Measurements from ENCODE around the gene CDC42BPA.

The CDC42BPA gene

DNA sequence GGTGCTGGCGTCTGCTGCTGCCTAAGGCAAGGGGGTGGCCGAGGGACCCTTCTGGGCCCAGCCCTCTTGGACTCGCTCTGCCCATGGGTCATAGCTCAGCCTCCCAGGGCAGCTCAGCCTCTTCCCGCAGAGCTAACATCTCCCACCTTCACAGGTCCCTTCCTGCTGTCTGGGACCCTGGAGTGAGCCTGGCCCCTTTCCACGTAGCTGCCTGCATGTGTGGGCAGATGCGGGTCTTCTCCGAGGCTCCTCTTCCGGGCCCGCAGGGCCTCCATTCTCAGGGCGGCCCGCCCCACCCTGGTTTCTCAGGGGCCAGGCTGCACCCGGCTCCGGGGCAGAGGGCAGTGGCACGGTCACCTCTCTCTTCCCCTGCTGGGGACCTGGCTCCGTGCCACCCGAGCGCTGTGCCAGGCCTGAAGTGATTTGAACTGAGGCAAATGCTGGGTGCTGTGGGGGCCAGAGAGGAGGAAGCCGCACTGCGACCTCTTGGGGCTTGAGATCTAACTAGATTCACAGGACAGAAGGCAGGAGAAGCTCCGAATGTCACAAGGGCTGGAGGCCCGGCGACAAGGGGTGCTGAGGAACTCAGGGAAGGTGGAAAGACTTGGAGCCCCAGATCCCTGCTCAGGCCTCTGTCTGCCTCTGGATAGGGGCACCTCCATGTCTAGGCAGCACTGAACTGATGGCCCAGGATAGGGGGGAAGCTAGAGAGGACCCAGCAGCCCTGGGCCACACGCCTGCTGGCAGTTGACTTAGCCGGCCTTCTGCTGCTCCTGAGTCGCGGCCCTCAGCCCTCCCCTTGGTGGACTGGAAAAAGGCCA lies 337.5 kb downstream of the CDC42BPA start:
- DNase-seq (ENCODE audit: low spot score): no peak

DNA sequence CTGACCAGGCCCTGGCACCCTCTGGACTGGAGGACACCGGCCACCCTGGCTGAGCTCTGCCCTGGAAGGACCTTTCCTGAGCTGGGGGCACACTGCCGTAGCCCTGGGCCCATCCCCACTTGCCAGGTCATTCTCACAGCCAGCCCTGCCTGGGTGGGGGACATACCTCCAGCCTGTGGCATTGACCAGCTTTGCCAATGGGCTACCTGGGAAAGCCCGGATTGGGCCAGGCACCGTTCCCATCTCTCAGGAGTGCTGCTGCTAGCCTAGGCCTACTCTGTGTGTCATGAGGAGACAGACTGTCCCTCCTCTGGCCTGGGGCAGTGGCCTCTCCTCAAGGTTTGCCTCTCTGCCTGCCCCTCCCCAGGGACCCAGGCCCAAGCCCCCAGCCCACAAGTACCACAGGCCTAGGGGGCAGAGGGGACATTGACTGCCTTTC lies 338.2 kb downstream of the CDC42BPA start:
- no peak for DNase-seq (ENCODE audit: low spot score)

DNA sequence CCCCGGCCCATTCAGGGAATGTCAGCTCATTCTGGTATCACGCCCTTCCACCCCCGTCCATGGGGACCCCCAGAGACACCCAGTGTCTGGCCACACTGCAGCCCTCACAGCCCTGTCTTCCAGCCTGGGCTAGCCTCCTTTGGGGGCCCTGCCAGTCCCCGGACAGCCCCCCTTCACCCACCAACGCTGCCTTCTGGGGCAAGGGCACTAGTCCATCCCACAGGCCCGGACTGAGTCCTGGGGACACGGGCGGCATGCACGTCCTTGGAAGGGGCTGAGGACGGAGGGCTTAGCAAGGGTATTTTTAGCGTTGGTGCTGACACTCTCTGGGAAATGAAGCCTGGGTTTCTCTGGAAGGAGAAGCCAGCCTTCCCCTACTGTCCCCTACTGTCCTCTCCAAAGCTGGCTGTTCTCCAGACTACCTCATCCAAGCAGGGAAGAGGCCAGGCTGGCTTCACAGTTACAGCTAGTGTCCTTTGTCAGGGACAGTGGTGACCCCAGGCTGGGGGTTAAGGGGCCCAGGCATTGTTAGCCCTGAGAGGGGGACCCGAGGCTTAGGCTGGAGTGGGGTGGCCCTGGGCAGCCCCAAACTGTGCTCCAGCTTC lies 338.7 kb downstream of the CDC42BPA start:
- no peak for DNase-seq (ENCODE audit: low spot score)

DNA sequence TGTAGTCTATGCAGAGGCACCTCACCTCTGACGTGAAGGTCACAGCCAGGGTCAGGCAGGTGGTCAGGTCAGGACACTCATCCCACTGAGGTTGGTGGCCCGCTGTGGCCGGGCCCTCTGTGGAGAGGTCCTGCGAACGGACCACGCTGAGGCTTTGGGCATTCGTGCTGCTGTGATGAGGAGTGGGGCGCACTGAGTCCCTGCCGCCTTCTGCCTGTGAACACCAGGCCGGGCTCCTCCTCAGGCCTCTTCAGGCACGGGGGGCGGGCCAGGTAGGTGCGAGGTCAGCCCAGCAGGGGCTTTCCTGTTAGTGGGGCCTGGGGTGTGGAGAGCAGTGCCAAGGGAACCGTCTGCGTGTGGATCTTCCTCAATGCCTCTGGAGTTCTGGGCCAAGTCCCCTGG lies 339.2 kb downstream of the CDC42BPA start:
- DNase-seq (ENCODE audit: low spot score): no peak

DNA sequence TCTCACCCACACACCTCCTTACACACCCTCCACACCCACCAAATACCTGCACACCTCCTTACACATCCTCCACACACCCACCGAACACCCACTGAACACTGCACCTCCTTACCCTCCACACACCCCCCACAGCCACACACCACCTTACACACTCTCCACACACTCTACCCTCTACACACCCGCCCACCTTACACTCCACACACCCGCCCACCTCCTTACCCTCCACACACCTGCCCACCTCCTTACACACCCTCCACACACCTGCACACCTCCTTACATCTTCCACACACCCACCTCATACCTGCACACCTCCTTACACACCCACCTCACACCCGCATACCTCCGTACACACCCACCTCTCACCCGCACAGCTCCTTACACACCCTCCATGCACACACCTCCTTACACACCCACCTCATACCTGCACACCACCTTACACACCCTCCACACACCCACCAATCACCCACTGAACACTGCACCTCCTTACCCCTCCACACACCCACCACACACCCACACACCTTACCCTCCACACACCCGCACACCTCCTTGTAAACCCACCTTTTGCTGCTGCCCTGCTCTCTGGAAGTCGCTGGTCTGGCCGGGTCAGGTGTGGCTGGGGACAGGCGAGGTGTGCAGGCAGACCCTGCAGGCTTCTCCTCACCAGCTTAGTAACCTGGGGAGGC lies 339.7 kb downstream of the CDC42BPA start:
- DNase-seq (ENCODE audit: low spot score): no peak

DNA sequence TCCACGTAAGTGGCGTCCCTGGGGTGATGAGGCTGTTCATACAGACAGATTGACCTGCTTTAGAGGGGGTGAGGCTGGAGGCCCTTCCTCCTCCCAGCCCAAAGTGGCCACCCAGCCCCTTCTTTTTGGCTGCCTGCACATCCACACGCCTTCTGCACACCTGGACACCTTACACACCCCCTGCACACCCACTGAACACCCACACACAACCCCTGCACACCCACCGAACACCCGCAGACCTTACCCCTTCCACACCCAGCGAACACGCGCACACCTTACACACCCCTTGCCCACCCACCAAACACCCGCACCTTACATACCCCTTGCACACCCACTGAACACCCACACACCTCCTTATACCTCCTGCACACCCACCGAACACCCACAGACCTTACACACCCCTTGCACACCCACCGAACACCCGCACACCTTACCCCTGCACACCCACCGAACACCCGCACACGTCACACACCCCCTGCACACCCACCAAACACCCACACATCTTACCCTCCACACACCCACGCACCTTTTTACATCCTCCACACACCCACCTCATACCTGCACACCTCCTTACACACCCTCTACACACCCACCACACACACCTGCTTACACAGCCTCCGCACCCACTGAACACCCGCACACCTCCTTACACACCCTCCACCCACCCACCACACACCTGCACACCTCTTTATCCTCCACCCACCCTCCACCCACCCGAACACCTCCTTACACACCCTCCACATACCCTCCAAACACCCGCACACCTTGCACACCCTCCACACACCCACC lies 340.5 kb downstream of the CDC42BPA start:
- no peak for DNase-seq (ENCODE audit: low spot score)

DNA sequence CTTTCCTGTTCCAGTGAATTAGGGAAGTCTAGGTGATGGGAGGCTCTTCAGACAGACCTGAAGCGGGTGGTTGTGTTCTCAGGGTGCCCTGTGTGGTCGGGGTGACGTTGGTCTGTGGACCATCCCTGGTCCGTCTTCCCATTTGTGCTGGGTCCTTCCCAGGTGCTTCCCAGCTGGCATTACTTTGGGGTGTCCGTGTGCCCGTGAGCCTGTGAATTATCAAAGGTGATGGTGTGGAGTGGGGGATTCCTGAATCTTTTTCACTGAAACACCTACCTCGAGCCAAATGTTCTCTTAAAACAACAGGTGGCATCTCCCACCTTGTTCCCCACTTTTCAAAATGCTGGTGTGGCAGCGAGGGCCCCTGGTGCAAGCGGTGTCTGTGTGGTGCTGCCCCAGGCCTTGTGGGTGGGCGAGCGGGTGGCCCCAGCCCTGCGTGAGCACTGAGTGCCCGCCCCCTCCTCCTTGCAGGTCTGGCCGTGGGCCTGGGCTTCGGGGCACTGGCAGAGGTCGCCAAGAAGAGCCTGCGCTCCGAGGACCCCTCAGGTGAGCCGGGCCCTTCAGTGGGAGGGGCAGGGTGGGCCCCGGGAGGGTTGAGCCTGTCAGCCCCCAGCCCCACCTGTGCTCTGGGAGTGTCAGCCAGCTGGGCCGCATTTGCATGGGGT lies 341.2 kb downstream of the CDC42BPA start:
- DNase-seq (ENCODE audit: low spot score): no peak

DNA sequence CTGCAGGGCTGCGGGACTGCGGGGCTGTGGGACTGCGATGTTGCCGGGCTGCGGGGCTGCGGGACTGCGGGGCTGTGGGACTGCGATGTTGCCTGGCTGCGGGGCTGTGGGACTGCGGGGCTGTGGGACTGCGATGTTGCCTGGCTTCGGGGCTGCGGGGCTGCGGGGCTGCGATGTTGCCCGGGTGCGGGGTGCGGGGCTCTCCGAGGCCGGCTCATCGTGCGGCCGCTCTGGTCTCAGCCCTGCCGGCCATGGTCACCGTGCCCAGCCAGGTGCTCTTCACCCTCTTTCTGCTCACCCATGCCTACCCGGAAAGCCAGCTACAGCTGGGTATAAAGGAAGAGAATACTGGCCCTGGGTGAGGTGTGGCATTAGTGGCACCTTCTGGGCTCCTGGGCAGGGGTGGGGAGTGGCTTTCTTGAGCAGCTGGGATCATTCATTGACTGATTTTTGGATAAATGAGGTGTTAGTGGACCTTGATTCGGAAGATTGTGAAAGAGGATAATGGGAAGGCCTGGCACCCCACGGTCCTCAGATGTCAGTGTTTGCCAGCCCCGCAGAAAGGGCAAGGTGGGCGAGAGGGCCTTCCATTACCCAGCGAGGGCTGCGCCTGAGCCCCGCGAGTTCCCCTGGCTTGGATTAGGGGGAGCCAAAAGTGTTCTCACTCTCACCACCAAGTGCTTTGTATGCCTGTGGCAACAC lies 341.9 kb downstream of the CDC42BPA start:
- DNase-seq (ENCODE audit: low spot score): no peak

DNA sequence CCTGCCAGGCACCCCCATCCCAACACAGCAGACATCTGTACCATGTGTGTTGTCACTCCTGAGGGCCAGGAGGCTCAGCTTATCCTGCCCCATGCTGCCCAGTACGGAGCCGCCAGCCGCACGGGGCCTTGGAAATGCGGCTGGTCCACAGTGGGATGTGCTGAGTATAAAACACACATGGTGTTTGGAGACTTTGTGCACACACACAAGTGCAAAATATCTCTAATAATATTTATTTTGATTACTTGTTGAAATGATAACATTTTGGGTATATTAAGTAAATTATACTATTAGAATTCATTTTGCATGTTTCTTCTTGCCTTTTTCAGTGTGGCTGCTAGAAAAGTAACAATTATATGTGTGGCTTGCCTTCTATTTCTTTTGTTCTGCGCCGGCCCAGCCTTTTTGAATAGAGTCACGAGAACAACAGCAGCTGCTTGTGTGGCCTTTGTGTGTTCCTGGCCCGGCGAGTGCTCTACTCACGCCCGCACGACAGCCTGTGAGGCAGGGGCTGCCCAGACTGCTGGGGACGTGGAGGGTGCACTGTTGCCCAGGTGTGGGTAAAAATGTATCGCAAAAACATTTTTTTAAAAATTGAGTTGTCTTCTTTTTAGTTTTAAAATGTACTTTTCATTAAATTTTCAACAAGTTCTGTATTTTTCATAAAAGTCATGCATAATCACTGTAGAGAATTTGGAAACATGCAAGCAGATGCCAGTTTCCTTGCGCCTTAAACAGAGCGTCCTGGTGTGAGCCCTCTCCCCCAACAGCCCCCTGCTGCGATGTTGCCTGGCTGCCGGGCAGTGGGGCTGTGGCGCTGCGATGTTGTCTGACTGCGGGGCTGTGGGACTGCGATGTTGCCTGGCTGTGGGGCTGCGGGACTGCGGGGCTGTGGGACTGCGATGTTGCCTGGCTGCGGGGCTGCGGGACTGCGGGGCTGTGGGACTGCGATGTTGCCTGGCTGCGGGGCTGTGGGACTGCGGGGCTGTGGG lies 342.7 kb downstream of the CDC42BPA start:
- DNase-seq (ENCODE audit: low spot score): no peak

DNA sequence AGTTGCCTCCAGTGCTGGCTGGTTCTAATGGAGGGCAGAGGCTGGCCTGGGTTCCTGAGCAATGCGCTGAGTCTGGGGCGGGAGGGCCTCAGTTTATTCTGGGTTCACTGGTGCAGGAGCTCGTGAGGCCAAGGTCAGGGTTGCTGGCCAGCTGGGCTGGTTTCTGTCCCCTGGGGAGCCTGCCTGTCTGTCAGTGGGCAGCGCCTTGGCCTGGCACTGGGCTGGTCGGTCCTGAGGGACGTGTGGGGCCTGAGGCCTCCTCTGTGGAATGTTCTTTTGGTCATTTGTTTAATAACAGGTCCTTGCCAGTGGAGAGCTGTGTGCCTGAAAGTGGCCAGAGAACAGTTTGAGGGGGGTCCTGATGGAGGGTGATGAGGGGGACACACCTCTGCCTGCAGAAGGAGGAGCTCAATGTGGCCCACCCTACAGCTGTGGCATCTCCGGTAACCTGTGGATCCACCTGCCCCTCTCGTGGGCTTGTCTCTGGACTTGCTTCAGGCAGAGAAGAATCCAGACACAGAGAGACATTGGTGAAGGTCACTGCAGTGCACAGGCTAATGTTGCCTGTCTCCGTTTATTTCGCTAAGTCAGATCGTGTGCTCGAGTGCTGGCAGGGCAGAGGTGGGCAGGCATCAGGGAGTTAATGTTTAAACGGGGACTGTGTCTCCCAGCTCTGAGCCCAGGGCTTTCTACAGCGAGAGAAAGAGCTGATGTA lies 343.6 kb downstream of the CDC42BPA start:
- no peak for DNase-seq (ENCODE audit: low spot score)

DNA sequence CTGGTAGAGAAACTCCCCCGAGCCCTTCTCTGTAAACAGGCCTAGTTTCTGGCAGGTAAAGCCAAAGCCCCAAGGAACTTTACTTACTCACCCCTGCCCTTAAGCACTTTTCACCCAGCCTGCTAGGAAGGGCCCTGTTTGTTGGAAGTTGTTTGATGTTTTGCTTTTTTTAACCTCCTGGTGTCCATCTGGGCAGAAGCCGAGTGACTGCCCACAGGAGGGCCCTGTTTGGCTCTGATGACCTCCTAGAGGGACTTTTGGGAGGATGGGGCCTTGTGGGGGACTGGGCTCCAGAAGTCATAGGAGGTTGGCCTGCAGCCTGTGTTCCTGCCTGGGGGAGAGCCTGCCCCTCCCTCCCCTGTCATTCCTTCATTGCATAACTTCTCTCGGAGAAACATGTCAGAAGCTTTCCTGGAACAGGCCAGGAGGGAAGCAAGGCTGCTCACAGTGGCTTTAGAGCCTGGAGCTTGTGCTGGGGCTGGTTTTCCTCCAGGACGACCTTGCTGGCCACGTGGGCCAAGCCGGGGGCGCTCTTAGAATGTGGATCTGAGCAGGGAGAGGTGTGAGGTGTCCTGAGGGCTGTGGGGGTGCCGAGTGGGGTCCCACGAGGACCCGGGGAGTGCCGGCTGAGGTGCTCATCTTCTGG lies 344.3 kb downstream of the CDC42BPA start:
- no peak for DNase-seq (ENCODE audit: low spot score)

DNA sequence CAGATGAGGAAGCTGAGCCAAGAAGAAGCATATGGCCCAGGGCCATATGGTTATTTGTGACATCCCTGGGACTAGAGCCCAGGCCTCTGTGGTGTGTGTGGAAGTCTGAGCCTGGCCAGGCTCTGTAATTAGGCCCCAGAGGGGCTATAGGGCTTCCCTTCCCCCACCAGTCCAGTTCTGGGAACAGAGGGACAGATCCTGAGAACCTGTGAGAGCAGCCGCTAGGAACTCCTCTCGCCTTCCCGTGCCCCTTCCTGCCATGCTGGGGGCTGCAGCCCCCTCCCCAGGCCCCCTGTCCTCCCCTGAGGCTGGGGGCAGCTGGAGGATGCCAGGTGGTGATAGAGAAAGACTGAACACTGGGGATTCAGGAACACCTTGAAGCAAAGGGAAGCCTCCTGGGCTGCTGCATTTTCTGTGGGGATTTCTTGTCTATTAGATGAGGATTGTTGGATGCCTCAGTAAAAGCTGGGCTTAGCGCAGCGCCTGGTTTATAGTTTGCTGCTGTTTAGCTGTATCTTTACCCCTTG lies 344.9 kb downstream of the CDC42BPA start:
- DNase-seq (ENCODE audit: low spot score): no peak

DNA sequence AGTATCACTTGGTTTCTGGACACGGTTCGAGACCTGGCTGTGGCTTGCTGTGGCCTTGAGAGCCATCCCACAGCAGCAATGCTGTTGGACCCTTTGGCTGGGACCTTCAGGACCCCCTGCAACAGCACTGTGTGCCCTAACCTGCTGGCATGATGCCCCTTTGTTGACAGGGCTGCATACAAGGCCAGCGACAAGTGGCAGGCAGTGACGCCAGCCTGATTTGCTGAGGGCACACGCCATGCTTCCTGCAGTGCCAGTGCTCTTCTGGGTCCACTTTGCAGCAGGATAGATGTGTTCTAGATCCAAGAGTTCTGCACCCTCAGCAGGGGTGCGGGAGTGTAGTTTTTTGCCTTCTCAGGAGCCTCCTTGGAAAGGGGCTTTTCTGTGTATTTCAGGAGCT lies 345.4 kb downstream of the CDC42BPA start:
- no peak for DNase-seq (ENCODE audit: low spot score)

DNA sequence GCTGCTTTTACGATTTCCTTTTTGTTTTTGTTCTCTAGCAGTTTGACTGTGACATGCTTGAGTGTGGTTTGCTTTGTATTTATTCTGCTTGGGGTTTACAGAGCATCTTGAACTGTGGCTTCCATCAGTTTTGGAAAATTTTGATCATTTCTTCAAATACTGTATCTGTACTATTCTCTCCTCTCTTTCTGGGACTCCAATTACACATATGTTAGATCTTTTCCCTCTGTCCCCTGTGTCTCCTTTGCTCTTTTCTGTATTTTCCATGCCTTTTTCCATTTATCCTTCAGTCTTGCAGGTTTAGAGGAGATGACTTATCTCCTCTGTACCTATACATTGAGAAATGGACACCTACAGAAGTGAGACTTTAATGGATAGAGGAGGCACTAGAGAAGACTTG lies 346.5 kb downstream of the CDC42BPA start:
- DNase-seq (ENCODE audit: low spot score): no peak

DNA sequence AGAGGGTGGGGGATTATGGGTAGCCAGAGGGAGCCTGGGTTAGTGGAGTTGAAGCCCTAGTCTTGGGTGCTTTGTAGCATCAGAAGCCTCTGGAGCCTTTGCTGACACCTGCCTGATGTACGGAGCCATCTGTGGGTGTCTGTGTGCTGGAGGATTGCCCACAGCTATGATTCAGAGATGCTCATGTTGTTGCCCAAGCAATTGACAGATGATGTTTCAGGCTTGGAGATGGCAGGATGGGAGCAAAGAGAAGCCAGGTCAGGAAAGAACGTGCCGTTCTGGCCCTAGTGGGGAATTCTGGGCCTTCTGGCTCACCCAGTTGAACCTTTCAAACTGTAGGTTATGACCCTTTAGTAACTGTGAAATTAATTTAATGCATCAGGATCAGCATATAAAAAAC lies 350.6 kb downstream of the CDC42BPA start:
- DNase-seq (ENCODE audit: low spot score): no peak

DNA sequence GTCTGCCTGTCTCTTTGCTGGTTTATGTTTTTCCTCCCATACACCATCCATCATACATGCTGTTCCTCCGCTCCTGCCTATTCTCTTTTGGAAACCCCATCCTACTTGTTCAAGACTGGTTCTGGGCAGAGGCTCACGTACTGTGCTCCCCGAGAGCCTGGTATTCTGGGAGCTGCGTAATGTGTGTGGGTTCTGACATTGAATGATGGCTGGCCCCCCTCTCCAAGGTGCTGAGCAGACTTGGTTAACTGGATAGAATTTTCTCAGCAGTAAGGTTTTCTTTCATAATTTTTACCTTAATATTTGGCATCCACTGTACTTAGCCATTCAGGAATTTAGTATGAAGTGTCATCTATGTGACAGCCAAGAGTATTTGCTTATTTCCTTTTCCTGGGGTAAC lies 351.6 kb downstream of the CDC42BPA start:
- DNase-seq (ENCODE audit: low spot score): no peak

DNA sequence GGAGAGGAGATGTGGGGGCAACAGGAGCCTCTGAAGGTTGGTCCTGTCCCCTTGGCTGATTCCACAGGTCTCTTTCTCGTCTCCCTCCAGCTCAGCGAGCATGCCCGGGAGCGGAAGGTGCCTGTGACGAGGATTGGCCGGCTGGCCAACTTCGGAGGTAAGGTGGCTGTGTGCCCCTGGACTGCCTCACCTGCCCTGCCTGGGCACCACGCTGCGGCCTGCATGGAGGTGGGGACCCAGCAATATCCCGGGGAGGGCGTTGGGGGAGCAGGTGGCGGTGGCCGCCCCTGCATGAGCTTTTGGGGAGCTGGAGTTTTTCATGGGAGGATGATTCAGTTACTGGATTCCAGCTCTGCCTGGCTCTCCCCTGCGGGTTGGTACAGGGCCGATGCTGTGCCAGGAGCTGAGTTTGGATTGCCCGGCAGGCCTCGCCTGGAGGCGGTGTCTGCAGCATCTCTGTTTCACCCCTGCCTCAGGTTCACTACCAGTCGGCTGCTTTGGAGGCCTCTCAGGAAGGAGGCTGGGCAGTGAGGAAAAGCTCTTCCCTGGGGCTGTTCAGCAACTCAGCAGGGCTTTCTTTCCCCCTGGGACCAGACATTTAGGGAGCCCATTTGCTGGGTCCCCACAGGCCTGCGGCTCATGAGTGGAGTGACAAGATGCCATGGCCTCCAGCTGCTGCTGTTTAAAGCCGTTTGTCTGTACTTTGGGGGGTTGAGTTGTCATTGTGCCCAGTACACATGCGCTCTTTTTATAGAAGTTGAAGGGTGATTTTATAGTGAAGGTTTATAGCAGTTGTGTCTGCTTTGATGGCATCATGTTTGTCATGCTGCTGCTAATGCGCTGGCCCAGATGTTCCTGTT lies 352.5 kb downstream of the CDC42BPA start:
- DNase-seq (ENCODE audit: low spot score): no peak
